MCF 10A (cell line): ENCODE measurements around the gene MAP4K5. TPM values are rescaled to one million over a fixed set of nuclear protein-coding genes. Genes with fewer than 3 reads are reported as not detected.

Experiments
- BruUV-seq: library from RNA; stranded (reverse); fragments of 400-500 nt; replicated peaks from 2 replicates; lab custom pipeline; 2021; lab: Mats Ljungman, UMichigan
- CTCF ChIA-PET: fragments of 300-600 bp; sonication (Branson Sonifier 250); formaldehyde crosslinking; extraction: SDS; loops from one replicate; lab custom pipeline; 2021; ENCODE audit warnings: antibody characterized with exemption, inconsistent platforms; lab: Yijun Ruan, JAX
- POLR2A ChIA-PET: fragments of 300-600, 350-650 bp; sonication (Branson Sonifier 250); formaldehyde crosslinking; extraction: SDS; loops from one replicate; lab custom pipeline; 2020; ENCODE audit warnings: antibody characterized with exemption, inconsistent platforms; lab: Yijun Ruan, JAX
- DNase-seq: peaks from one replicate; pipeline ENCODE4 v3.0.0-alpha.2; 2018; ENCODE audit not compliant: unreplicated experiment
- H3K27ac Mint-ChIP-seq: one replicate; pipeline ENCODE4 v1.8.0; 2022; ENCODE audit warnings: mild to moderate bottlenecking, low read depth, mixed read lengths; ENCODE audit not compliant: unreplicated experiment
- H3K27me3 Mint-ChIP-seq: one replicate; pipeline ENCODE4 v1.8.0; 2022; ENCODE audit warnings: mixed read lengths; ENCODE audit not compliant: insufficient read depth, unreplicated experiment
- H3K36me3 Mint-ChIP-seq: one replicate; pipeline ENCODE4 v1.8.0; 2022; ENCODE audit warnings: mild to moderate bottlenecking, moderate library complexity, mixed read lengths; ENCODE audit not compliant: insufficient read depth, unreplicated experiment
- H3K4me1 Mint-ChIP-seq: one replicate; pipeline ENCODE4 v1.8.0; 2022; ENCODE audit warnings: mixed read lengths; ENCODE audit not compliant: insufficient read depth, unreplicated experiment
- H3K4me3 Mint-ChIP-seq: one replicate; pipeline ENCODE4 v1.8.0; 2022; ENCODE audit warnings: mild to moderate bottlenecking, moderate library complexity, mixed read lengths; ENCODE audit not compliant: unreplicated experiment
- H3K9me3 Mint-ChIP-seq: one replicate; pipeline ENCODE4 v1.8.0; 2022; ENCODE audit warnings: mixed read lengths; ENCODE audit not compliant: unreplicated experiment
- intact Hi-C: fragments of 100-400 bp; cut with micrococcal nuclease; formaldehyde crosslinking; loops from 2 replicates; pipeline ENCODE4 v1.14.1; 2022
- total RNA-seq: library from RNA; stranded (reverse); gene quantifications from 2 replicates; pipeline ENCODE4 v1.2.3, GENCODE V29; 2022
- TF ChIP-seq, protein P1 (sequence below): fragments of 200-600 bp; IDR thresholded peaks from one replicate; pipeline ENCODE4 v1.8.0; 2022; ENCODE audit warnings: antibody characterized with exemption, mild to moderate bottlenecking; ENCODE audit not compliant: unreplicated experiment

The MAP4K5 gene
- total RNA-seq, 1 experiment from 2014 or later = 45.7 TPM

DNA sequence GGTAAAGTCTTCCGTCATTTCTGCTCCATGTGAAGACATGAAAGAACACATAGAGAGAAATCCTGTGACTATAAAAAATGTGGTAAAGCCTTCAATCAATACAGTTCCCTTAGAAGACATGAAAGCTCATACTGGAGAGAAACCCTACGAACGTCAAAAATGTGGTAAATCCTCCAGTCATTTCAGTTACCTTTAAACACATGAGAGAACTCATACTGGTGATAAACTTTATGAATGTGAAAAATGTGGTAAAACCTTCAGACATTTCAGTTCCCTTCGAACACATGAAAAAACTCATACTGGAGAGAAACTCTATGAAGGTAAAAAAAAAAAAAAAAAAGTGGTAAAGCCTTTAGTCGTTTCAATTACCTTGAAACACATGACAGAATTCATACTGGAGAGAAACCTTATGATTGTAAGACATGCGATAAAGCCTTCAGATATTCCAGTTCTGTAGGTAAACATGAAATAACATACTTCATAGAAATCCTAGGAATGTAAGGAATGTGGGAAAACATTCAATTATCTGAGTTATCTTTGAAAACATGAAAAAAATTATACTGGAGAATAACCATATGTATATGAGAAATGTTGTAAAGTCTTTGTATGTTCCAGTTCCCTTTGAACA is 60.4 kb downstream of the MAP4K5 start:
- Mint-ChIP-seq H3K9me3 (peaks cover 15% of the 10 kb centered on the region), H3K27me3 (no peaks in the 10 kb centered on the region), H3K4me3 (no peak overlapping the region), H3K36me3 (peaks cover 77% of the 10 kb centered on the region), H3K4me1 (no peaks in the 10 kb centered on the region), H3K27ac (no peak overlapping the region)
- intact Hi-C loops = no loop called here
- POLR2A ChIA-PET = no interaction called here
- TF ChIP-seq, protein P1, sequence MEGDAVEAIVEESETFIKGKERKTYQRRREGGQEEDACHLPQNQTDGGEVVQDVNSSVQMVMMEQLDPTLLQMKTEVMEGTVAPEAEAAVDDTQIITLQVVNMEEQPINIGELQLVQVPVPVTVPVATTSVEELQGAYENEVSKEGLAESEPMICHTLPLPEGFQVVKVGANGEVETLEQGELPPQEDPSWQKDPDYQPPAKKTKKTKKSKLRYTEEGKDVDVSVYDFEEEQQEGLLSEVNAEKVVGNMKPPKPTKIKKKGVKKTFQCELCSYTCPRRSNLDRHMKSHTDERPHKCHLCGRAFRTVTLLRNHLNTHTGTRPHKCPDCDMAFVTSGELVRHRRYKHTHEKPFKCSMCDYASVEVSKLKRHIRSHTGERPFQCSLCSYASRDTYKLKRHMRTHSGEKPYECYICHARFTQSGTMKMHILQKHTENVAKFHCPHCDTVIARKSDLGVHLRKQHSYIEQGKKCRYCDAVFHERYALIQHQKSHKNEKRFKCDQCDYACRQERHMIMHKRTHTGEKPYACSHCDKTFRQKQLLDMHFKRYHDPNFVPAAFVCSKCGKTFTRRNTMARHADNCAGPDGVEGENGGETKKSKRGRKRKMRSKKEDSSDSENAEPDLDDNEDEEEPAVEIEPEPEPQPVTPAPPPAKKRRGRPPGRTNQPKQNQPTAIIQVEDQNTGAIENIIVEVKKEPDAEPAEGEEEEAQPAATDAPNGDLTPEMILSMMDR = no peak
- no peak for DNase-seq
- no TSS peak for BruUV-seq
- CTCF ChIA-PET = no interaction called here

DNA sequence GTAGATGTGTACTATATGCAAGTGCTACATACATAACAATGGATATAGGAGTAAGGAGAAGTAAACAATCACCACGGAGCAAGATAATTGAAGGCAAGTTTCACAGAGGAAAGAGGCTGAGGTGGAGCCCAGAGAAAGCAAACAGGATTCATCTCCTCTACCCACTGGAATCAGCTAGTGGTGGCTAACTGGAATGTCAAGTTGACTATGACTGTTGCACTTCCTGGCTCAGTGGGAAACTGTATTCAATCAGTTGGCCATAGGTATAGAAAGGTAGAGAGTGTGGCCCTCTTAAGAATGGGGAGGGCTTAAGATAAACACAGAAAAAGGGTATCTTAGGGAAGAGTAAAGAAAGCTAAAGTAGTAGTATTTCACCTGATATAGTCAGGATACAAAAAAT is 62.4 kb downstream of the MAP4K5 start:
- intact Hi-C loops = no loop called here
- H3K9me3 Mint-ChIP-seq = peaks cover 15% of the 10 kb centered on the region
- BruUV-seq = no TSS peak
- H3K36me3 Mint-ChIP-seq = peaks cover 83% of the 10 kb centered on the region
- DNase-seq = no peak
- TF ChIP-seq, protein P1 = no peak
- H3K27ac Mint-ChIP-seq = no peak overlapping the region
- POLR2A ChIA-PET = interaction anchor here (1.1 kb wide), 1 partner anchor 54 kb away, joined by 5 read pairs; no protein-coding TSS in a partner anchor
- no peaks in the 10 kb centered on the region for H3K27me3 Mint-ChIP-seq
- no peak overlapping the region for H3K4me3 Mint-ChIP-seq
- H3K4me1 Mint-ChIP-seq = no peaks in the 10 kb centered on the region
- CTCF ChIA-PET = interaction anchor here (0.8 kb wide), 1 partner anchor 149 kb away, joined by 4 read pairs; no protein-coding TSS in a partner anchor

DNA sequence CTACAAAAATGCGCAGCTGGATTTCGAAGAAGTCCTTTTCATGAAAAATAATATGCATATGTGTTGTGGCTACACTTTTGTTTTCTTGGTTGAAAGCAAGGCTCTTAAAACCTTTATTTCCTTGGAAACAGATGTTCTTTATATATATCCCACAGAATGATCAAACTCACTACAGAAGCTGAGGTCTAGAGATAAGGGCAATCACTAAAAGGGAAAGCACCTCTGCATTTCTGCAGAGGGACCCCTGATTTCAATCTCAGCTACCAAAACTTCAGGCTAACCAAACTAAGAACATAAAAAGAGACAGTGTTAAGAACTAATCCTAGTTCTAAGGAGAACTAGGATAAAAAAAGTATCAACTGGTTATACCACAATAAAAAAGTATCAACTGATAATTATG is 70.3 kb downstream of the MAP4K5 start:
- intact Hi-C loops = no loop called here
- no peaks in the 10 kb centered on the region for H3K4me1 Mint-ChIP-seq
- H3K27ac Mint-ChIP-seq = no peak overlapping the region
- no TSS peak for BruUV-seq
- H3K36me3 Mint-ChIP-seq = peaks cover 37% of the 10 kb centered on the region
- ChIA-PET POLR2A (interaction anchor here (1.0 to 1.6 kb wide), 2 partner anchors 8 to 9 kb away, joined by 3 read pairs; no protein-coding TSS in a partner anchor), CTCF (interaction anchor here (0.6 to 0.8 kb wide), 3 partner anchors 18 to 1020 kb away, joined by 3 to 4 read pairs (median 3); no protein-coding TSS in a partner anchor)
- DNase-seq = no peak
- TF ChIP-seq, protein P1 = no peak
- H3K9me3 Mint-ChIP-seq = no peaks in the 10 kb centered on the region
- H3K4me3 Mint-ChIP-seq = no peak overlapping the region
- H3K27me3 Mint-ChIP-seq = no peaks in the 10 kb centered on the region

DNA sequence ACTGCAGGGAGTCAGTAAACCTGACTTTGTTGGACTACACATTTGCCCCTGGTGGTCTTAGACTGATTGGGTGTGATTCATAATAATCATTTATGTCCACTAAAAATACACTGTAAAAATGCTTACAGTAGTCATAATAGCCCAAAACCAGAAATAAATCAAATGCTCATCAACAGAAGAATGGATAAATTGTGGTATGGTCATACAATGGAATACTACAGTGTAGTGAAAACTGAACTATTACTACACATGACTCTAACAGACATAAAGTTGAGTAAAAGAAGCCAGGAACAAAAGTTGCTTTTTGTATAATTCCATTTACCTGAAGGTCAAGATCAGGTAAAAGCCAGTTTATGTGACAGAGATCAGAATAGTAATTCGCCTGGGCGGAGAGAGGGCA is 78.5 kb downstream of the MAP4K5 start:
- POLR2A ChIA-PET = interaction anchor here (0.6 to 1.9 kb wide), 11 partner anchors 9 to 298 kb away, joined by 3 to 6 read pairs (median 3); partner anchors contain the start of genes CDKL1, L2HGDH and MAP4K5
- no peaks in the 10 kb centered on the region for H3K27me3 Mint-ChIP-seq
- peak overlapping the region; percentile 71 for H3K27ac Mint-ChIP-seq
- H3K4me1 Mint-ChIP-seq = peaks cover 16% of the 10 kb centered on the region
- no peaks in the 10 kb centered on the region for H3K9me3 Mint-ChIP-seq
- no peak for DNase-seq
- H3K4me3 Mint-ChIP-seq = no peak overlapping the region
- peaks cover 30% of the 10 kb centered on the region for H3K36me3 Mint-ChIP-seq
- BruUV-seq = no TSS peak
- CTCF ChIA-PET = interaction anchor here (0.8 kb wide), 1 partner anchor 52 kb away, joined by 3 read pairs; no protein-coding TSS in a partner anchor
- TF ChIP-seq, protein P1 = no peak
- intact Hi-C loops = loop anchor here (1.0 to 10.0 kb wide), 3 partner anchors 59 to 133 kb away; partner anchors contain the start of genes CDKL1 and MAP4K5
